A549 treated with dexamethasone at 1 μM for 4 hours (cell line): ENCODE measurements around the gene ARFIP1. TPM values are rescaled to one million over a fixed set of nuclear protein-coding genes. Genes with fewer than 3 reads are reported as not detected.

Source experiments
- total RNA-seq: library from RNA; stranded (reverse); fragments of 200-300 nt; extraction: Qiagen RNA extraction; gene quantifications from 5 replicates; pipeline ENCODE4 v1.2.3, GENCODE V29; 2022

ARFIP1 gene, protein sequence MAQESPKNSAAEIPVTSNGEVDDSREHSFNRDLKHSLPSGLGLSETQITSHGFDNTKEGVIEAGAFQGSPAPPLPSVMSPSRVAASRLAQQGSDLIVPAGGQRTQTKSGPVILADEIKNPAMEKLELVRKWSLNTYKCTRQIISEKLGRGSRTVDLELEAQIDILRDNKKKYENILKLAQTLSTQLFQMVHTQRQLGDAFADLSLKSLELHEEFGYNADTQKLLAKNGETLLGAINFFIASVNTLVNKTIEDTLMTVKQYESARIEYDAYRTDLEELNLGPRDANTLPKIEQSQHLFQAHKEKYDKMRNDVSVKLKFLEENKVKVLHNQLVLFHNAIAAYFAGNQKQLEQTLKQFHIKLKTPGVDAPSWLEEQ
- total RNA-seq, result 13.7 to 17.7 TPM (median 15.8 TPM) in 5 replicates

GRCh38 chr4:152779513-152780266, at the start of gene ARFIP1, which contains the start of gene TIGD4:
Gene ARFIP1 (plus strand): TSS chr4:152779954. CDS start chr4:152829634, 49,680 bp downstream.
Gene TIGD4 (minus strand): TSS chr4:152779730. CDS start chr4:152771004, 8,726 bp downstream.

GRCh38 chr4:152935631-152936445, 156.1 kb downstream of the ARFIP1 start, which contains the start of gene FHDC1:
Gene FHDC1 (plus strand): TSS chr4:152936323. CDS start chr4:152943058, 6,735 bp downstream.

Other genes starting within 250 kb of the ARFIP1 start
- 6.1 to 7.8 TPM (median 7.1 TPM) in 5 replicates for gene FBXW7, start 243.9 kb upstream of the ARFIP1 start, total RNA-seq
- gene TMEM154, start 100.0 kb upstream of the ARFIP1 start, total RNA-seq, result 0.03 to 0.20 TPM (median 0.09 TPM) in 4 of 5 replicates, not detected in the other
- gene TIGD4, start 224 bp upstream of the ARFIP1 start, total RNA-seq, result 0.09 to 0.21 TPM (median 0.16 TPM) in 5 replicates
- 0.78 to 1.1 TPM (median 0.97 TPM) in 5 replicates for gene FHDC1, start 156.4 kb downstream of the ARFIP1 start, total RNA-seq